ENCODE data around the gene RHBG.

GRCh38 chr1:156421939-156422601 lies 53.1 kb downstream of the RHBG start:
- TF ChIP-seq MAX (IDR thresholded peaks at IDR 0.05) (no peak), ZBTB7A (IDR thresholded peaks at IDR 0.05; ENCODE audit: low read depth) (no peak), TAF1 (IDR thresholded peaks at IDR 0.05; ENCODE audit: low read depth) (no peak; the same call in 1 of the 2 replicates), EGR1 (IDR thresholded peaks at IDR 0.05) (no peak), TEAD4 (IDR thresholded peaks at IDR 0.05) (no peak)

Measured in Ishikawa (cell line).